Measurements from ENCODE around the gene FGF14.
A peak's percentile ranks its signal among the peaks of the same experiment; 100 is the strongest.

Gene FGF14

GRCh38 chr13:101698400-101698799 is 703.4 kb downstream of the FGF14 start:
- no peak overlapping the region for H2AFZ ChIP-seq (ENCODE audit: low read length, unreplicated experiment)
- H3K4me3 ChIP-seq (ENCODE audit: low read depth, low read length), result no peak overlapping the region
- peaks cover 30% of the 10 kb centered on the region for H3K4me1 ChIP-seq (ENCODE audit: control insufficient read depth, insufficient read depth, low read length, unreplicated experiment)
- H3K79me2 ChIP-seq (ENCODE audit: control insufficient read depth, insufficient read depth, low read length, unreplicated experiment), result peaks cover 2% of the 10 kb centered on the region
- H3K36me3 ChIP-seq (ENCODE audit: insufficient read depth, low read length), result peaks cover 8% of the 10 kb centered on the region; the same call in 1 of the 2 replicates
- no peaks in the 10 kb centered on the region for H3K27me3 ChIP-seq (ENCODE audit: insufficient read depth, low read length)
- H3K27ac ChIP-seq (ENCODE audit: low read depth, low read length), result peak overlapping the region; percentile 49

GRCh38 chr13:101697745-101698144 is 704.1 kb downstream of the FGF14 start:
- peaks cover 8% of the 10 kb centered on the region; the same call in 1 of the 2 replicates for H3K36me3 ChIP-seq (ENCODE audit: insufficient read depth, low read length)
- H3K27me3 ChIP-seq (ENCODE audit: insufficient read depth, low read length), result no peaks in the 10 kb centered on the region
- no peak overlapping the region for H2AFZ ChIP-seq (ENCODE audit: low read length, unreplicated experiment)
- H3K79me2 ChIP-seq (ENCODE audit: control insufficient read depth, insufficient read depth, low read length, unreplicated experiment), result peaks cover 2% of the 10 kb centered on the region
- H3K27ac ChIP-seq (ENCODE audit: low read depth, low read length), result peak overlapping the region; percentile 33
- peaks cover 30% of the 10 kb centered on the region for H3K4me1 ChIP-seq (ENCODE audit: control insufficient read depth, insufficient read depth, low read length, unreplicated experiment)
- H3K4me3 ChIP-seq (ENCODE audit: low read depth, low read length), result no peak overlapping the region

- H3K79me2 ChIP-seq (ENCODE audit: control insufficient read depth, insufficient read depth, low read length, unreplicated experiment), result peaks cover 2% of the 10 kb centered on the region
- no peak overlapping the region for H3K27ac ChIP-seq (ENCODE audit: low read depth, low read length)
- peaks cover 34% of the 10 kb centered on the region for H3K4me1 ChIP-seq (ENCODE audit: control insufficient read depth, insufficient read depth, low read length, unreplicated experiment)
- H2AFZ ChIP-seq (ENCODE audit: low read length, unreplicated experiment), result no peak overlapping the region
- H3K36me3 ChIP-seq (ENCODE audit: insufficient read depth, low read length), result peaks cover 8% of the 10 kb centered on the region; the same call in 1 of the 2 replicates
- no peaks in the 10 kb centered on the region for H3K27me3 ChIP-seq (ENCODE audit: insufficient read depth, low read length)
- H3K4me3 ChIP-seq (ENCODE audit: low read depth, low read length), result no peak overlapping the region
These were observed 705.9 kb downstream of the FGF14 start for GRCh38 chr13:101695870-101696516.

- Histone ChIP-seq H3K27me3 (ENCODE audit: insufficient read depth, low read length) (no peaks in the 10 kb centered on the region), H2AFZ (ENCODE audit: low read length, unreplicated experiment) (no peak overlapping the region), H3K4me3 (ENCODE audit: low read depth, low read length) (no peak overlapping the region), H3K27ac (ENCODE audit: low read depth, low read length) (no peak overlapping the region), H3K36me3 (ENCODE audit: insufficient read depth, low read length) (peaks cover 5% of the 10 kb centered on the region; the same call in 1 of the 2 replicates), H3K79me2 (ENCODE audit: control insufficient read depth, insufficient read depth, low read length, unreplicated experiment) (no peaks in the 10 kb centered on the region), H3K4me1 (ENCODE audit: control insufficient read depth, insufficient read depth, low read length, unreplicated experiment) (peaks cover 4% of the 10 kb centered on the region)
These were observed 710.4 kb downstream of the FGF14 start for GRCh38 chr13:101691341-101691860.

- peaks cover 4% of the 10 kb centered on the region for H3K4me1 ChIP-seq (ENCODE audit: control insufficient read depth, insufficient read depth, low read length, unreplicated experiment)
- no peak overlapping the region for H3K4me3 ChIP-seq (ENCODE audit: low read depth, low read length)
- no peak overlapping the region for H2AFZ ChIP-seq (ENCODE audit: low read length, unreplicated experiment)
- H3K79me2 ChIP-seq (ENCODE audit: control insufficient read depth, insufficient read depth, low read length, unreplicated experiment), result no peaks in the 10 kb centered on the region
- no peaks in the 10 kb centered on the region for H3K27me3 ChIP-seq (ENCODE audit: insufficient read depth, low read length)
- H3K36me3 ChIP-seq (ENCODE audit: insufficient read depth, low read length), result peaks cover under 1% of the 10 kb centered on the region; the same call in 1 of the 2 replicates
- H3K27ac ChIP-seq (ENCODE audit: low read depth, low read length), result no peak overlapping the region
These were observed 711.0 kb downstream of the FGF14 start for GRCh38 chr13:101690871-101691270.

- no peak overlapping the region for H2AFZ ChIP-seq (ENCODE audit: low read length, unreplicated experiment)
- H3K79me2 ChIP-seq (ENCODE audit: control insufficient read depth, insufficient read depth, low read length, unreplicated experiment), result no peaks in the 10 kb centered on the region
- no peak overlapping the region for H3K4me3 ChIP-seq (ENCODE audit: low read depth, low read length)
- H3K27me3 ChIP-seq (ENCODE audit: insufficient read depth, low read length), result no peaks in the 10 kb centered on the region
- peaks cover 22% of the 10 kb centered on the region for H3K4me1 ChIP-seq (ENCODE audit: control insufficient read depth, insufficient read depth, low read length, unreplicated experiment)
- H3K36me3 ChIP-seq (ENCODE audit: insufficient read depth, low read length), result no peaks in the 10 kb centered on the region
- no peak overlapping the region for H3K27ac ChIP-seq (ENCODE audit: low read depth, low read length)
These were observed 715.8 kb downstream of the FGF14 start for GRCh38 chr13:101686003-101686402.

- H3K27ac ChIP-seq (ENCODE audit: low read depth, low read length), result no peak overlapping the region; the same call in 1 of the 2 replicates
These were observed 720.0 kb downstream of the FGF14 start for GRCh38 chr13:101681834-101682233.

GRCh38 chr13:101673360-101674105 is 728.3 kb downstream of the FGF14 start:
- peak overlapping the region; percentile 21 for H3K27ac ChIP-seq (ENCODE audit: low read depth, low read length)
- peaks cover 3% of the 10 kb centered on the region for H3K79me2 ChIP-seq (ENCODE audit: control insufficient read depth, insufficient read depth, low read length, unreplicated experiment)
- peaks cover 11% of the 10 kb centered on the region for H3K4me1 ChIP-seq (ENCODE audit: control insufficient read depth, insufficient read depth, low read length, unreplicated experiment)
- H3K36me3 ChIP-seq (ENCODE audit: insufficient read depth, low read length), result peaks cover 4% of the 10 kb centered on the region; the same call in 1 of the 2 replicates
- no peak overlapping the region for H2AFZ ChIP-seq (ENCODE audit: low read length, unreplicated experiment)
- no peak overlapping the region for H3K4me3 ChIP-seq (ENCODE audit: low read depth, low read length)
- no peaks in the 10 kb centered on the region for H3K27me3 ChIP-seq (ENCODE audit: insufficient read depth, low read length)

More at GRCh38 chr13:101681834-101682233, 720.0 kb downstream of the FGF14 start:
- Histone ChIP-seq H2AFZ (ENCODE audit: low read length, unreplicated experiment) (no peak overlapping the region), H3K27me3 (ENCODE audit: insufficient read depth, low read length) (no peaks in the 10 kb centered on the region), H3K4me1 (ENCODE audit: control insufficient read depth, insufficient read depth, low read length, unreplicated experiment) (peaks cover 22% of the 10 kb centered on the region), H3K4me3 (ENCODE audit: low read depth, low read length) (no peak overlapping the region), H3K79me2 (ENCODE audit: control insufficient read depth, insufficient read depth, low read length, unreplicated experiment) (no peaks in the 10 kb centered on the region), H3K36me3 (ENCODE audit: insufficient read depth, low read length) (no peaks in the 10 kb centered on the region)

GRCh38 chr13:101661839-101662238 is 740.0 kb downstream of the FGF14 start:
- Histone ChIP-seq H3K27ac (ENCODE audit: low read depth, low read length) (0 out of 2 replicates have a peak overlapping the region, but pooled peaks have one; percentile 9), H2AFZ (ENCODE audit: low read length, unreplicated experiment) (no peak overlapping the region)

More at GRCh38 chr13:101661839-101662238, 740.0 kb downstream of the FGF14 start:
- peak overlapping the region; percentile 3; the same call in 1 of the 2 replicates for H3K4me3 ChIP-seq (ENCODE audit: low read depth, low read length)
- H3K79me2 ChIP-seq (ENCODE audit: control insufficient read depth, insufficient read depth, low read length, unreplicated experiment), result peaks cover 3% of the 10 kb centered on the region
- H3K27me3 ChIP-seq (ENCODE audit: insufficient read depth, low read length), result no peaks in the 10 kb centered on the region
- H3K36me3 ChIP-seq (ENCODE audit: insufficient read depth, low read length), result peaks cover 3% of the 10 kb centered on the region; the same call in 1 of the 2 replicates
- peaks cover 14% of the 10 kb centered on the region for H3K4me1 ChIP-seq (ENCODE audit: control insufficient read depth, insufficient read depth, low read length, unreplicated experiment)
